ENCODE data around the gene DEGS2. TPM values are rescaled to one million over a fixed set of nuclear protein-coding genes. Genes with fewer than 3 reads are reported as not detected.

DEGS2 gene
- total RNA-seq, 1 experiment from 2014 or later: 5.1 TPM

DNA sequence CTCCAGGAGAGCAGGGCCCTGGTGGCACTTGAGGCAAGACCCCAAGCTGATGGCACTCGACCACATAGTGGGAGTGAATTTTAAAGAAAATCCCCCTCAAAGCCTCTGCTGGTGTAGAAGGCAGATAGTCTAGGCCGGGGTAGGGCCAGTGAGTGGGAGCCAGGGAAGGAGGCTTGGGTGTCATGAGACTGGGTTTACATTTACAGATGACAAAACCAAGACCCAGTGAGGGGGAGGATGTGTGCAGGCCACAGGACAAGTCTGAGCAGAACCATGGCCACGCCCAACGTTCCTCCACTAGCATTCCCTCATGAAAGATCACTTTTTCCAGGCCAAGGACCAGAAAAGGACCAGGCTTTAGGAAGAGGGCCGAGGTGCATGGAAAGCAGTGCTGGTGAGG lies 52.2 kb downstream of the DEGS2 start:
- H3K9me3 Mint-ChIP-seq (ENCODE audit: unreplicated experiment): no peaks in the 10 kb centered on the region
- H3K4me3 ChIP-seq (ENCODE audit: low read depth, low read length): no peak overlapping the region
- no peaks in the 10 kb centered on the region for H3K9me3 ChIP-seq
- H3K4me1 Mint-ChIP-seq (ENCODE audit: low read depth, unreplicated experiment): peaks cover 1% of the 10 kb centered on the region
- H3K27me3 Mint-ChIP-seq (ENCODE audit: insufficient read depth, unreplicated experiment): no peaks in the 10 kb centered on the region
- H3K36me3 ChIP-seq (ENCODE audit: control insufficient read depth, insufficient read depth, low read length): no peaks in the 10 kb centered on the region
- H3K36me3 Mint-ChIP-seq (ENCODE audit: insufficient read depth, unreplicated experiment): no peaks in the 10 kb centered on the region
- no peak overlapping the region for H3K4me3 Mint-ChIP-seq (ENCODE audit: unreplicated experiment)
- DNase-seq: no peak
- ChIA-PET CTCF (interaction anchor here (0.6 to 1.0 kb wide), 2 partner anchors 67 to 86 kb away, joined by 3 read pairs; no protein-coding TSS in a partner anchor), POLR2A (no interaction called here)
- TF ChIP-seq, protein P1, sequence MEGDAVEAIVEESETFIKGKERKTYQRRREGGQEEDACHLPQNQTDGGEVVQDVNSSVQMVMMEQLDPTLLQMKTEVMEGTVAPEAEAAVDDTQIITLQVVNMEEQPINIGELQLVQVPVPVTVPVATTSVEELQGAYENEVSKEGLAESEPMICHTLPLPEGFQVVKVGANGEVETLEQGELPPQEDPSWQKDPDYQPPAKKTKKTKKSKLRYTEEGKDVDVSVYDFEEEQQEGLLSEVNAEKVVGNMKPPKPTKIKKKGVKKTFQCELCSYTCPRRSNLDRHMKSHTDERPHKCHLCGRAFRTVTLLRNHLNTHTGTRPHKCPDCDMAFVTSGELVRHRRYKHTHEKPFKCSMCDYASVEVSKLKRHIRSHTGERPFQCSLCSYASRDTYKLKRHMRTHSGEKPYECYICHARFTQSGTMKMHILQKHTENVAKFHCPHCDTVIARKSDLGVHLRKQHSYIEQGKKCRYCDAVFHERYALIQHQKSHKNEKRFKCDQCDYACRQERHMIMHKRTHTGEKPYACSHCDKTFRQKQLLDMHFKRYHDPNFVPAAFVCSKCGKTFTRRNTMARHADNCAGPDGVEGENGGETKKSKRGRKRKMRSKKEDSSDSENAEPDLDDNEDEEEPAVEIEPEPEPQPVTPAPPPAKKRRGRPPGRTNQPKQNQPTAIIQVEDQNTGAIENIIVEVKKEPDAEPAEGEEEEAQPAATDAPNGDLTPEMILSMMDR (IDR thresholded peaks at IDR 0.05; ENCODE audit: insufficient read depth in 1 of 2, low read depth in 1 of 2, low read length in 1 of 2, severe bottlenecking in 1 of 2, unreplicated experiment in 1 of 2): no peak
- BruUV-seq (replicated peaks): no TSS peak
- H3K4me1 ChIP-seq: no peaks in the 10 kb centered on the region
- no peaks in the 10 kb centered on the region for H3K27me3 ChIP-seq (replicated peaks; ENCODE audit: control insufficient read depth, insufficient read depth, low read length)
- no peak overlapping the region for H3K27ac Mint-ChIP-seq (ENCODE audit: unreplicated experiment)
- intact Hi-C loops (cut with micrococcal nuclease; ENCODE audit: unreplicated experiment): no loop called here

DNA sequence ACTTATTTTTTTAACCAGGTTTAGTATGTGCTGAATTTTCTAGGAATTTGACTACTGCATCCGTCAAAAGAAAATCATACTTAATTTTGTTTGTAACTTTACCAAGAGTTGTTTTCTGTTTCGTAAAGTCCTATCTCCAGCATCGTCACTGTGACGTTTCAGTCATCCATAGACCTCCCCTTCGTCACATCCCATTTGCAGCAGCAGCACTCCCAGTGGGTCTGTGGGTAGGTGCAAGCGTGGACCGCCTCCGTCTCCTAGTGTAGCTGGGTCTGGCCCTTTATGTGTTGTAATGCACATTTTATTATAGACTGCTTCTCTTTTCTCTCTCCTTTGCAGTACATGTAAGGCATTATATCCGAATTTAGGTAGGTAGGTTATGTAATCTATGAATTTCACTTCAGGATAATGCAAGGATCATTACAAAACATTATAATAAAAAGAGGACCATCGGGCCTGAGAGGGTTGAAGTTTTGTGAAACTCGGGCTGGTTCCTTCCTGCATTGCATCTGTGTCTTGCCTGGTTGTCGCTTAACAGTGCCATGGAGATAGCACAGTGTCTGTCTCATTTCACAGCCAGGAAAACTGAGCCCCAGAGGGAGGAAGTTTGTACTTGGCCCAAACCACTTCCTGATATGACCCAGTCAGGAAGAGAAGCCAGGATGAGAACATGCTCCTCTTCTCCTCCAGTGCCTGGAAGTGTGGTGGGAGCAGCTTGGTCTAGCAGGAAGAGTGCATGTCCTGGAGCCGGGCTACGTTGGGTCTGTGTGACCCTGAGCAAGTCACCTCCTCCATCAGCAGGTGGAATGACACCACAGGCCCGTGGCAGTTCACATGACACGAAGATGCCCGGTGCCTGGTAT lies 53.0 kb downstream of the DEGS2 start:
- H3K27me3 Mint-ChIP-seq (ENCODE audit: insufficient read depth, unreplicated experiment): no peaks in the 10 kb centered on the region
- Histone ChIP-seq H3K4me1 (no peaks in the 10 kb centered on the region), H3K9me3 (no peaks in the 10 kb centered on the region), H3K27me3 (replicated peaks; ENCODE audit: control insufficient read depth, insufficient read depth, low read length) (no peaks in the 10 kb centered on the region), H3K36me3 (ENCODE audit: control insufficient read depth, insufficient read depth, low read length) (no peaks in the 10 kb centered on the region), H3K4me3 (ENCODE audit: low read depth, low read length) (no peak overlapping the region)
- H3K36me3 Mint-ChIP-seq (ENCODE audit: insufficient read depth, unreplicated experiment): no peaks in the 10 kb centered on the region
- TF ChIP-seq, protein P1 (IDR thresholded peaks at IDR 0.05; ENCODE audit: insufficient read depth in 1 of 2, low read depth in 1 of 2, low read length in 1 of 2, severe bottlenecking in 1 of 2, unreplicated experiment in 1 of 2): no peak
- no peak for DNase-seq
- no peaks in the 10 kb centered on the region for H3K4me1 Mint-ChIP-seq (ENCODE audit: low read depth, unreplicated experiment)
- H3K4me3 Mint-ChIP-seq (ENCODE audit: unreplicated experiment): no peak overlapping the region
- intact Hi-C loops (cut with micrococcal nuclease; ENCODE audit: unreplicated experiment): no loop called here
- no TSS peak for BruUV-seq (replicated peaks)
- ChIA-PET POLR2A (no interaction called here), CTCF (interaction anchor here (0.6 kb wide), 1 partner anchor 108 kb away, joined by 3 read pairs; no protein-coding TSS in a partner anchor)
- no peak overlapping the region for H3K27ac Mint-ChIP-seq (ENCODE audit: unreplicated experiment)
- H3K9me3 Mint-ChIP-seq (ENCODE audit: unreplicated experiment): no peaks in the 10 kb centered on the region

DNA sequence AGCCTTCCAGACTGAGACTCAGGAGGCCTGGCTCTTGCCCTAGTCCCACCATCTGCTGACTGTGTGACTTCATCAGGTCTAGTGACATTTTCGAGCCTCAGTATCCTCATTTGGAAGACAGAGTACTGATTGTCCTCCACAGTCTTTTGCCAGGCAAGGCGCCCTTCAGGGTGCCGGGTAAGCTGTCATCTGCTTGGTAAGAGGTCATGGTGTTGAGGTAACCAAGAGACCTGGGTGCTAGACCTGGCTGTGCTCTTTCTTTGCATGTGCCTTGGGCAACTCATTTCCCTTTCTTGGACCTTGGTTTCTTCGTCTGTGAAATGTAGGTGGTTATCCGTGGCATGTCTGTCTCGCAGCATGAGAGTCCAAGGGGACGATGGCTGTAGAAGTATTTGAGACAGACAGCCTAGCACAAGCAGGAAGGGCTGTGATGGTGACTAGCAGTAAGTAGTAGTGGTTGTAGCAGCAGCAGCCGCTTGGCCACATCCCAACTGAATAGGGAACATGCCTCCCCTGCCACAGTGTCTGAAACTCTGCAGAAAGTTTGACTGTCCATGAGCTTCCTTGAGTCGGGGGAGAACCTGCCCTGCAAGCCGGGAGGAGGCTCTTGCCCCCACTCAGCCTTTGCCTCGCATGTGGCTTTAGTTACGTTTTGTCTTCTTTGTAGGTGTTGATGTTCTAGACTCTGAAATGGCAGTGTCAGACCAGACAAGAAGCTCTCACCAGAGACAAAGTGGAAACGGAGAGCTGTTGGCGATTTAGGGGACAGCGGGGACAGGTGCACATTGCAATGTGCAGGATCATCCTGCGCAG lies 53.9 kb downstream of the DEGS2 start:
- TF ChIP-seq, protein P1 (IDR thresholded peaks at IDR 0.05; ENCODE audit: insufficient read depth in 1 of 2, low read depth in 1 of 2, low read length in 1 of 2, severe bottlenecking in 1 of 2, unreplicated experiment in 1 of 2): no peak
- no peaks in the 10 kb centered on the region for H3K9me3 ChIP-seq
- DNase-seq: no peak
- no peaks in the 10 kb centered on the region for H3K27me3 Mint-ChIP-seq (ENCODE audit: insufficient read depth, unreplicated experiment)
- H3K4me3 Mint-ChIP-seq (ENCODE audit: unreplicated experiment): no peak overlapping the region
- H3K36me3 ChIP-seq (ENCODE audit: control insufficient read depth, insufficient read depth, low read length): no peaks in the 10 kb centered on the region
- no TSS peak for BruUV-seq (replicated peaks)
- H3K4me1 ChIP-seq: no peaks in the 10 kb centered on the region
- POLR2A ChIA-PET: no interaction called here
- no peaks in the 10 kb centered on the region for H3K36me3 Mint-ChIP-seq (ENCODE audit: insufficient read depth, unreplicated experiment)
- H3K27me3 ChIP-seq (replicated peaks; ENCODE audit: control insufficient read depth, insufficient read depth, low read length): no peaks in the 10 kb centered on the region
- H3K9me3 Mint-ChIP-seq (ENCODE audit: unreplicated experiment): no peaks in the 10 kb centered on the region
- no peaks in the 10 kb centered on the region for H3K4me1 Mint-ChIP-seq (ENCODE audit: low read depth, unreplicated experiment)
- no peak overlapping the region for H3K4me3 ChIP-seq (ENCODE audit: low read depth, low read length)
- intact Hi-C loops (cut with micrococcal nuclease; ENCODE audit: unreplicated experiment): no loop called here
- CTCF ChIA-PET: interaction anchor here (0.6 kb wide), 1 partner anchor 109 kb away, joined by 3 read pairs; no protein-coding TSS in a partner anchor
- no peak overlapping the region for H3K27ac Mint-ChIP-seq (ENCODE audit: unreplicated experiment)
